Activated T-cell treated with anti-CD3 and anti-CD28 coated beads, Interleukin-2, amount 50 U/mL, for 4 hours (primary cell): ENCODE data around the gene EPS8L3. TPM values are rescaled to one million over a fixed set of nuclear protein-coding genes. Genes with fewer than 3 reads are reported as not detected.
A peak's percentile ranks its signal among the peaks of the same experiment; 100 is the strongest.

Experiments used
- ATAC-seq, 2 donors: fragments of 200-7000 bp; cut with Tn5 transposase; one replicate each; pipeline ENCODE4 v1.10.0; 2021
- DNase-seq: peaks from one replicate; pipeline ENCODE4 v3.0.0-alpha.2; 2020
- H3K27me3 Mint-ChIP-seq: one replicate; pipeline ENCODE4 v1.8.0; 2021; ENCODE audit warnings: low read depth, mixed read lengths
- H3K36me3 Mint-ChIP-seq: one replicate; pipeline ENCODE4 v1.8.0; 2022; ENCODE audit warnings: mixed read lengths; ENCODE audit not compliant: insufficient read depth
- H3K4me1 Mint-ChIP-seq: one replicate; pipeline ENCODE4 v1.8.0; 2021; ENCODE audit warnings: low read depth, mixed read lengths
- H3K4me3 Mint-ChIP-seq: one replicate; pipeline ENCODE4 v1.8.0; 2021; ENCODE audit warnings: mild to moderate bottlenecking, moderate library complexity, mixed read lengths
- H3K9me3 Mint-ChIP-seq: one replicate; pipeline ENCODE4 v1.8.0; 2021; ENCODE audit warnings: mixed read lengths
- total RNA-seq, 3 donors: library from RNA; stranded (reverse); gene quantifications; one replicate each; pipeline ENCODE4 v1.2.1, GENCODE V29; 2021

Gene EPS8L3, protein sequence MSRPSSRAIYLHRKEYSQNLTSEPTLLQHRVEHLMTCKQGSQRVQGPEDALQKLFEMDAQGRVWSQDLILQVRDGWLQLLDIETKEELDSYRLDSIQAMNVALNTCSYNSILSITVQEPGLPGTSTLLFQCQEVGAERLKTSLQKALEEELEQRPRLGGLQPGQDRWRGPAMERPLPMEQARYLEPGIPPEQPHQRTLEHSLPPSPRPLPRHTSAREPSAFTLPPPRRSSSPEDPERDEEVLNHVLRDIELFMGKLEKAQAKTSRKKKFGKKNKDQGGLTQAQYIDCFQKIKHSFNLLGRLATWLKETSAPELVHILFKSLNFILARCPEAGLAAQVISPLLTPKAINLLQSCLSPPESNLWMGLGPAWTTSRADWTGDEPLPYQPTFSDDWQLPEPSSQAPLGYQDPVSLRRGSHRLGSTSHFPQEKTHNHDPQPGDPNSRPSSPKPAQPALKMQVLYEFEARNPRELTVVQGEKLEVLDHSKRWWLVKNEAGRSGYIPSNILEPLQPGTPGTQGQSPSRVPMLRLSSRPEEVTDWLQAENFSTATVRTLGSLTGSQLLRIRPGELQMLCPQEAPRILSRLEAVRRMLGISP
- not detected for total RNA-seq

DNA sequence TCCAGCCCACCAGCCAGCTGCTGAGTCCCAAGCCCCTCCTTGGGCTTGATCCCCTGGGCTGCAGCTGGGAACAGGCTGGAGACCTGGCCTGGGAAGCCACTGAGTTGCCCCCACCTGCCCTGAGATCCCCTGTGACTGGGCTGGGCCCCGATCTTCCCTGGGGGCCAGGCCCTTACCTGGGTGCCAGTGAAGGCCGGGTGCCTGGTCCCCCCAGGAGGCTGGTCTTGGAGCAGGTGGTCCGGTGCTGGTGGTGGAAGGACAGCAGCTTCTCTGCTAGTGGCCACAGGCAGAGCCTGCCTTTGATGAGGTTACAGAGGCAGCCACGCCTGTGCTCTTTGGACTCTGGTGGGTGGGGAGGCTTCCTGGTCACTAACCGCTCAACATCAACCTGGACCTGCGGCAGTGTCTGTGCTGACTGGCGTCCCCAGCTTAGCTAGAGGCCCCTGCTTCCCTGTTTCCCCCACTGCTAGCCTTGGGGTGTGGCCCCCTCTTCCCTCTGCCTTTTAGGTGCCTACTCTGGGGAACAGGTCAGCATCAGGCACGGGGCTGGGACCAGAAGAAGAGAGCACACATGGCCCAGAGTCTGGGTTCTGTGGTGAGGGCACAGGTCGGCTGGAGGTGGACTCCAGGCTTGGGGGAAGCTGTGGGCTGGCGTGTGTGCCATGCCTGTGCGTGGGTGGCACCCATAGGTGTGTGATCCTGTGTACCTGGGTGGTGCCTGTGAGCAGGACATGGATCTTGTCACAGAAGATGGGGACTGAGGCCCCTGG lies at the start of gene EPS8L3:
TSS of gene EPS8L3 (minus strand) at position 278 of the 770 bp plus-strand sequence. CDS start 2,174 bp downstream, outside the sequence.
- ATAC-seq, result no peak
- H3K36me3 Mint-ChIP-seq, result no peaks in the 10 kb centered on the region
- H3K9me3 Mint-ChIP-seq, result no peaks in the 10 kb centered on the region
- H3K4me3 Mint-ChIP-seq, result no peak within 1 kb of the TSS
- H3K27me3 Mint-ChIP-seq, result no peaks in the 10 kb centered on the region
- DNase-seq, result no peak
- H3K4me1 Mint-ChIP-seq, result no peaks in the 10 kb centered on the region

GRCh38 chr1:109812691-109813393 lies 49.1 kb upstream of the EPS8L3 start:
- Mint-ChIP-seq H3K27me3 (no peaks in the 10 kb centered on the region), H3K4me1 (peaks cover 8% of the 10 kb centered on the region), H3K36me3 (no peaks in the 10 kb centered on the region), H3K4me3 (no peak overlapping the region), H3K9me3 (no peaks in the 10 kb centered on the region)
- no peak for DNase-seq
- ATAC-seq, result no peak

GRCh38 chr1:109808703-109809102 lies 45.0 kb upstream of the EPS8L3 start:
- H3K4me3 Mint-ChIP-seq, result no peak overlapping the region
- DNase-seq, result no peak
- no peaks in the 10 kb centered on the region for H3K9me3 Mint-ChIP-seq

DNA sequence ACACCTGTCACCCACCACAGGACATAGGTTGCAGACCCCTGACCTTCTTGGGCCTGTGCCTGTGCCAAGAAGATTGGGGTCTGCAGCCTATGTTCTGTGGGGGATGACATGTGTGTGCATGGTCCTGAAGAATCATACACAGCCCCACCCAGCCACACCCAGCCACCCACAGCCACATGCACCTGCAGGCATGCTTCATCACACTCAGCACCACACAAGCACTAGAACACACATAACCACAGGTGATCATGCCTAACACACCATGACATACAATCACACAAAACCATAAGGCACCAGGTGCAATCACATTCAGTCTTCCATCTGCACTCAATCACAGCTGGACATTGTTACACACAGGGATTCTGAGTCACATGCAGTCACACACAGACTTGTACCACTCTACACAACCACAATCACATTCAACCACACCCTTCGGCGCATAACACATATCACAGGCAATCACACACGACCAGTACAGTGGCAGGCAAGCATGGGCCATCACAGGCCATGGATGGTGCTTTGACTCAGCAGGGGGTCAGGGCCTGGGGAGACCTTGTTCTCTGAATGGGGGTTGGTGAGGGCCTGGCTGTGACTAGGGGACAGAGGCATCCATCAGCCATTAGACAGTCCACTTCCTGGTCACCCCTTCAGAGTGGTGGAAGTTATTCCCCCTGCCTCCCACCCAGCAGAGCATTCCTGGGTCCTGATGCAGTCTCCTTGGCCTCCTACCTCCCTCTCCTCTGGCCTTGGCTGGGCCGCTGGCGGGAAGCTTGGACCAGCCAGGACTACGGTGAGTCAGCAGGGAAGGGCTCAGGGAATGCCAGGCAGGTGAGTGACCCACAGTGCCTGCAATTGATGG lies 44.3 kb upstream of the EPS8L3 start:
- DNase-seq (no peak), ATAC-seq (no peak)
- no peak overlapping the region for H3K4me3 Mint-ChIP-seq
- no peaks in the 10 kb centered on the region for H3K27me3 Mint-ChIP-seq
- H3K36me3 Mint-ChIP-seq, result no peaks in the 10 kb centered on the region
- no peaks in the 10 kb centered on the region for H3K9me3 Mint-ChIP-seq
- H3K4me1 Mint-ChIP-seq, result peaks cover 33% of the 10 kb centered on the region

More at GRCh38 chr1:109808703-109809102, 45.0 kb upstream of the EPS8L3 start:
- H3K36me3 Mint-ChIP-seq, result no peaks in the 10 kb centered on the region
- ATAC-seq, result no peak
- H3K4me1 Mint-ChIP-seq, result peaks cover 26% of the 10 kb centered on the region
- no peaks in the 10 kb centered on the region for H3K27me3 Mint-ChIP-seq

DNA sequence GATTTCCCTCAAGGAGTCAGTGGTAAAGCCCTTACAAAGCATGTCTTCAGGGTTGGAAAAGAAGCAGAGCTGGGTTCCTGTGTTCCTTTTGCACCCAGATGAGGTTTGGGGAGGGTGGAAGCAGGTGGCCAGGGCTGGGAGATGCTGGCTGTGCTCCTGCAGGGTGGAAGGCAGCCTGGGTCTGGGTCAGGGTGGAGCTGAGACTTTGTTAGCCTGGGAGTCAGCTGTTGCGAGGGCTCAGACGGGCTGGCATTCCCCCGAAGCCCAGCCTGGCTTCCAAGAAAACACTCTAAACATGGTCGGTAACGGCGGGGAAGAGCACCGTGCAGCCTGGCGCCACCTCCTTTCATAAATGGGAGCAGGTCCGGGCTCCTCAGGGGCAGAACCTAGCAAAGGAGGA lies 43.7 kb upstream of the EPS8L3 start:
- no peaks in the 10 kb centered on the region for H3K27me3 Mint-ChIP-seq
- no peaks in the 10 kb centered on the region for H3K9me3 Mint-ChIP-seq
- DNase-seq (no peak), ATAC-seq (no peak)
- peaks cover 38% of the 10 kb centered on the region for H3K4me1 Mint-ChIP-seq
- H3K36me3 Mint-ChIP-seq, result no peaks in the 10 kb centered on the region
- H3K4me3 Mint-ChIP-seq, result no peak overlapping the region

GRCh38 chr1:109806733-109807400 lies 43.1 kb upstream of the EPS8L3 start:
- H3K9me3 Mint-ChIP-seq, result no peaks in the 10 kb centered on the region
- no peak overlapping the region for H3K4me3 Mint-ChIP-seq
- H3K36me3 Mint-ChIP-seq, result no peaks in the 10 kb centered on the region
- DNase-seq (no peak), ATAC-seq (no peak)
- H3K27me3 Mint-ChIP-seq, result no peaks in the 10 kb centered on the region
- H3K4me1 Mint-ChIP-seq, result peaks cover 44% of the 10 kb centered on the region

GRCh38 chr1:109805486-109806165 lies 41.9 kb upstream of the EPS8L3 start:
- no peak overlapping the region for H3K4me3 Mint-ChIP-seq
- DNase-seq (no peak), ATAC-seq (no peak)
- peaks cover 55% of the 10 kb centered on the region for H3K4me1 Mint-ChIP-seq
- H3K36me3 Mint-ChIP-seq, result no peaks in the 10 kb centered on the region
- H3K27me3 Mint-ChIP-seq, result no peaks in the 10 kb centered on the region
- H3K9me3 Mint-ChIP-seq, result no peaks in the 10 kb centered on the region

GRCh38 chr1:109804660-109805059 lies 40.9 kb upstream of the EPS8L3 start:
- no peak overlapping the region for H3K4me3 Mint-ChIP-seq
- no peak for DNase-seq
- H3K4me1 Mint-ChIP-seq, result peaks cover 60% of the 10 kb centered on the region
- H3K36me3 Mint-ChIP-seq, result no peaks in the 10 kb centered on the region
- H3K9me3 Mint-ChIP-seq, result no peaks in the 10 kb centered on the region
- no peaks in the 10 kb centered on the region for H3K27me3 Mint-ChIP-seq
- no peak for ATAC-seq

DNA sequence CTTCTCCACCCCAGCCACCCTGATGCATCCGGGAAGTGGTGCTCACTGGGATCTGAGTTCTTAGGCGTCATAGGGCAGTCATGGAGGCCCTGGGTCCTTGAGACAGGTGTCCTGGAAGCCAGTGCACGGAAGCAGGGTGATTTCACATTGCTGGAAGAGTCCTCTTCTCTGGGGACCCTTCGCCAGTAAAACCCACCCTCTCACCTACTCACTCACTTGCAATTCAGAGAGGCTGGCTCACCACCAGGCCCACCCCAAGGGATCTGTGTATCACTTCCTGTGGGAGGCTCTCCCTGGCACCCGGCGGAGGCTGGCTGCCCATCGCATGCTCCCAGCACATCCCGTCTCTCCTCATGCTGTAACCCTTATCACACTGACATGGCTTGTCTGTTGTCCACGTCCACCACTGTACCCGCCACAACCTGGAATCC lies 40.2 kb upstream of the EPS8L3 start:
- Mint-ChIP-seq H3K4me1 (peaks cover 65% of the 10 kb centered on the region), H3K4me3 (peak overlapping the region; percentile 13), H3K27me3 (no peaks in the 10 kb centered on the region)

GRCh38 chr1:109802901-109803561 lies 39.3 kb upstream of the EPS8L3 start:
- no peak for DNase-seq

More for the DNA sequence above, 40.2 kb upstream of the EPS8L3 start:
- ATAC-seq (no peak), DNase-seq (no peak)
- no peaks in the 10 kb centered on the region for H3K9me3 Mint-ChIP-seq
- H3K36me3 Mint-ChIP-seq, result no peaks in the 10 kb centered on the region

GRCh38 chr1:109802136-109802900 lies 38.6 kb upstream of the EPS8L3 start:
- DNase-seq (peak; percentile 35), ATAC-seq (peak; percentile 75 to 79)
- peak overlapping the region; percentile 55 for H3K4me3 Mint-ChIP-seq
- H3K9me3 Mint-ChIP-seq, result no peaks in the 10 kb centered on the region
- H3K27me3 Mint-ChIP-seq, result no peaks in the 10 kb centered on the region
- H3K4me1 Mint-ChIP-seq, result peaks cover 69% of the 10 kb centered on the region
- no peaks in the 10 kb centered on the region for H3K36me3 Mint-ChIP-seq

More at GRCh38 chr1:109802901-109803561, 39.3 kb upstream of the EPS8L3 start:
- Mint-ChIP-seq H3K4me1 (peaks cover 67% of the 10 kb centered on the region), H3K4me3 (peak overlapping the region; percentile 55), H3K9me3 (no peaks in the 10 kb centered on the region), H3K36me3 (no peaks in the 10 kb centered on the region), H3K27me3 (no peaks in the 10 kb centered on the region)
- peak in 1 of 2 donors; percentile 8 for ATAC-seq

DNA sequence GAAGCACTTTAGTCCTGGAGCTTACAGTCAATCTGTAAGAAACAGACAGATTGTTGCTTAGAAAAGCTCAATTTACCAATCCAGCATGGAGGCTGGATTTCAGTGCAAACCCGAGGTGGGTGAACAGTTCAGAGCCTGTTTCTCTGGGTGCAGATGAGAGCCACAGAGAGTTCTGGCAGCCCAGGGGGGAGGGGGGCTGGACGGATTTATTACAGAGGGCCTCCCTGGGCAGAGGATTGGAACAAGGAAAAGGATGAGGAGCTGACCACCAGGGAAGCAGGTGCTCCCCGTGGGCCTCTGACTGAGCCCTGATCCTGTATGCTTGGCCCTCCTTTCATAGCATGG lies 38.0 kb upstream of the EPS8L3 start:
- ATAC-seq, result no peak
- DNase-seq, result no peak
- H3K9me3 Mint-ChIP-seq, result no peaks in the 10 kb centered on the region
- H3K4me1 Mint-ChIP-seq, result peaks cover 69% of the 10 kb centered on the region
- no peaks in the 10 kb centered on the region for H3K36me3 Mint-ChIP-seq
- no peaks in the 10 kb centered on the region for H3K27me3 Mint-ChIP-seq
- H3K4me3 Mint-ChIP-seq, result no peak overlapping the region
